ENCODE data around the gene SLC45A3.
A peak's percentile ranks its signal among the peaks of the same experiment; 100 is the strongest.

The SLC45A3 gene

DNA sequence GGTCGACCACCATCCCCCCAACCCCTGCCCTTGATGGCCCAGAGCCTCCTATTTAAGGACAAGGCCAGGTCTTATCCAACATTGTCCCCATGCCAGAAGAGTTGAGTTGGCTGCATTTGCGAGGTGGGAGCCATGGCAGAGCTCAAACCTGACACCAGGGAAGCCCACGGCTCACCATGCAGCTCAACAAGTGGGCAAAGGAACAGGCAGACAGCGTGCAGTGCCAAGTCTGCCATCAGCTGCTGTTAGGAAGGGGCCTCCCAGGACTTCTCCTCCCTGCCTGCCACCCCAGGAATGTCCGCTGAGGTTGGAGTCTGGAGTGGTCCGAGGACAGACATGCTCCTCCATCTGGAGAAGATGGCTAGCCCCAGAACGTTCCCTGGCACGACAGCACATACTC lies 19.9 kb downstream of the SLC45A3 start:
- Histone ChIP-seq H3K9me2 (ENCODE audit: low read depth, low read length) (no peaks in the 10 kb centered on the region), H3K4me2 (ENCODE audit: low read length) (no peak overlapping the region), H3K79me2 (ENCODE audit: insufficient read depth, low read length) (no peaks in the 10 kb centered on the region), H3K36me3 (ENCODE audit: insufficient read depth, low read length) (no peaks in the 10 kb centered on the region), H3K27me3 (ENCODE audit: insufficient read depth, low read length) (0 out of 2 replicates have a peak, but pooled peaks cover 6% of the 10 kb centered on the region), H3K9ac (ENCODE audit: low read length) (no peak overlapping the region), H2AFZ (ENCODE audit: low read length) (no peak overlapping the region), H3K4me1 (ENCODE audit: insufficient read depth, low read length, severe bottlenecking) (peaks cover 3% of the 10 kb centered on the region), H3K4me3 (ENCODE audit: low read depth, low read length, poor library complexity, severe bottlenecking) (no peak overlapping the region), H3F3A (ENCODE audit: insufficient read depth, low read length) (no peaks in the 10 kb centered on the region), H3K9me3 (ENCODE audit: low read length) (no peaks in the 10 kb centered on the region), H3K27ac (ENCODE audit: low read depth, low read length, poor library complexity, severe bottlenecking) (no peak overlapping the region), H4K20me1 (ENCODE audit: insufficient read depth, low read length) (no peaks in the 10 kb centered on the region)
- TF ChIP-seq, protein P1, sequence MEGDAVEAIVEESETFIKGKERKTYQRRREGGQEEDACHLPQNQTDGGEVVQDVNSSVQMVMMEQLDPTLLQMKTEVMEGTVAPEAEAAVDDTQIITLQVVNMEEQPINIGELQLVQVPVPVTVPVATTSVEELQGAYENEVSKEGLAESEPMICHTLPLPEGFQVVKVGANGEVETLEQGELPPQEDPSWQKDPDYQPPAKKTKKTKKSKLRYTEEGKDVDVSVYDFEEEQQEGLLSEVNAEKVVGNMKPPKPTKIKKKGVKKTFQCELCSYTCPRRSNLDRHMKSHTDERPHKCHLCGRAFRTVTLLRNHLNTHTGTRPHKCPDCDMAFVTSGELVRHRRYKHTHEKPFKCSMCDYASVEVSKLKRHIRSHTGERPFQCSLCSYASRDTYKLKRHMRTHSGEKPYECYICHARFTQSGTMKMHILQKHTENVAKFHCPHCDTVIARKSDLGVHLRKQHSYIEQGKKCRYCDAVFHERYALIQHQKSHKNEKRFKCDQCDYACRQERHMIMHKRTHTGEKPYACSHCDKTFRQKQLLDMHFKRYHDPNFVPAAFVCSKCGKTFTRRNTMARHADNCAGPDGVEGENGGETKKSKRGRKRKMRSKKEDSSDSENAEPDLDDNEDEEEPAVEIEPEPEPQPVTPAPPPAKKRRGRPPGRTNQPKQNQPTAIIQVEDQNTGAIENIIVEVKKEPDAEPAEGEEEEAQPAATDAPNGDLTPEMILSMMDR (IDR thresholded peaks at IDR 0.05; ENCODE audit: low read length), result no peak

DNA sequence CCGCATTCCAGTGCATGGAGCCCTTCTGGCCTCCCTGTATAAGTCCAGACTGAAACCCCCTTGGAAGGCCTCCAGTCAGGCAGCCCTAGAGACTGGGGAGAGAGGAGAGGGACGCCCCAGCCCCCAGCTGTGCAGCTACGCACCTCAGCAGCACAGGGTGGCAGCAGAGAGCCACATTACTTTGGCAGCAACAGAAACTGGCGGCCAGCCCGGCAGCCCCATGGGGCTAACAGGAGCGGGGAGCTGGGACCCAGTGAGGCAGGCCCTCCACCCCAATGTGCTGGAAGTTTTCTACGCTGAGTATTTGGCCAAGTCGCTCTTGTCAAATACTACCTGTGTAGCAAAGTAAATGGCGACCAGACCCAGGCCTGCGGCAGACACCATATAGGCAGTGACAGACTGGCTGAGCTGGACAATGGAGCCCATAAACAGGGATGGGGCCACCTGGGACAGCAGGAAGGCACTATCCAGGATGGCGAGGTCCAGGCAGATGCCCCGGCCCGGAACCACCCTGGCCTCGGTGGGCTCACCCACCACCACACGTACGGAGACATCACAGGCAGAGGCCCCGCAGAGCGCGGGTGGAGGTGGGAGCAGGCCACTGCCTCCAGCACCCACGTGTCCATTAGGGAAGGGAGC lies 21.2 kb downstream of the SLC45A3 start:
- Histone ChIP-seq H2AFZ (ENCODE audit: low read length) (no peak overlapping the region), H3K9ac (ENCODE audit: low read length) (no peak overlapping the region)

DNA sequence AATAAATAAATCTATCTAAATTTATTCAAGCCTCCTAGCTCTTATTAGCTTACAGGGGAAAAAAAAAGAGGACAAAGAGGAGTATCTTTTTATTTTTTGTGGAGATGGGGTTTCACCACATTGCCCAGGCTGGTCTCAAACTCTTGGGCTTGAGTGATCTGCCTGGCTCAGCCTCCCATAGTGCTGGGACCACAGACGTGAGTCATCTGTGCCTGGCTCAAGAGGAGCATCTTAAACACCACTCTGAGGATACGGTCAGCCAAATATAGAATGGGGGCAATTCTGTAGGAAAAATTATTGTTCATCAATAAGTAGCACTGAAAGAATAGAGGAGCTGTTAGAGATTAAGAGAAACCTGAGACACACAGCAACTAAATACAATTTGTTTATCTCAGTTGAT lies 24.1 kb downstream of the SLC45A3 start:
- H3K4me2 ChIP-seq (ENCODE audit: low read length), result no peak overlapping the region
- no peaks in the 10 kb centered on the region for H3K9me2 ChIP-seq (ENCODE audit: low read depth, low read length)
- H4K20me1 ChIP-seq (ENCODE audit: insufficient read depth, low read length), result no peaks in the 10 kb centered on the region
- H3K79me2 ChIP-seq (ENCODE audit: insufficient read depth, low read length), result no peaks in the 10 kb centered on the region
- no peak overlapping the region for H3K27ac ChIP-seq (ENCODE audit: low read depth, low read length, poor library complexity, severe bottlenecking)
- H3K9me3 ChIP-seq (ENCODE audit: low read length), result no peaks in the 10 kb centered on the region
- no peak overlapping the region for H3K9ac ChIP-seq (ENCODE audit: low read length)
- H3K27me3 ChIP-seq (ENCODE audit: insufficient read depth, low read length), result no peaks in the 10 kb centered on the region
- no peaks in the 10 kb centered on the region for H3K36me3 ChIP-seq (ENCODE audit: insufficient read depth, low read length)
- no peaks in the 10 kb centered on the region for H3F3A ChIP-seq (ENCODE audit: insufficient read depth, low read length)
- H2AFZ ChIP-seq (ENCODE audit: low read length), result no peak overlapping the region
- TF ChIP-seq, protein P1 (IDR thresholded peaks at IDR 0.05; ENCODE audit: low read length), result no peak
- no peak for TF ChIP-seq EZH2 (IDR thresholded peaks at IDR 0.05; ENCODE audit: borderline replicate concordance, low read length)
- H3K4me1 ChIP-seq (ENCODE audit: insufficient read depth, low read length, severe bottlenecking), result no peaks in the 10 kb centered on the region
- H3K4me3 ChIP-seq (ENCODE audit: low read depth, low read length, poor library complexity, severe bottlenecking), result no peak overlapping the region

More for the DNA sequence above, 21.2 kb downstream of the SLC45A3 start:
- H3K27me3 ChIP-seq (ENCODE audit: insufficient read depth, low read length), result no peaks in the 10 kb centered on the region
- no peaks in the 10 kb centered on the region for H3K9me2 ChIP-seq (ENCODE audit: low read depth, low read length)
- no peak overlapping the region for H3K27ac ChIP-seq (ENCODE audit: low read depth, low read length, poor library complexity, severe bottlenecking)
- H4K20me1 ChIP-seq (ENCODE audit: insufficient read depth, low read length), result no peaks in the 10 kb centered on the region
- no peaks in the 10 kb centered on the region for H3K4me1 ChIP-seq (ENCODE audit: insufficient read depth, low read length, severe bottlenecking)
- TF ChIP-seq, protein P1 (IDR thresholded peaks at IDR 0.05; ENCODE audit: low read length), result peak; percentile 90
- no peak for TF ChIP-seq EZH2 (IDR thresholded peaks at IDR 0.05; ENCODE audit: borderline replicate concordance, low read length)
- H3F3A ChIP-seq (ENCODE audit: insufficient read depth, low read length), result no peaks in the 10 kb centered on the region
- H3K36me3 ChIP-seq (ENCODE audit: insufficient read depth, low read length), result no peaks in the 10 kb centered on the region
- no peak overlapping the region for H3K4me3 ChIP-seq (ENCODE audit: low read depth, low read length, poor library complexity, severe bottlenecking)
- no peak overlapping the region for H3K4me2 ChIP-seq (ENCODE audit: low read length)
- no peaks in the 10 kb centered on the region for H3K9me3 ChIP-seq (ENCODE audit: low read length)
- H3K79me2 ChIP-seq (ENCODE audit: insufficient read depth, low read length), result no peaks in the 10 kb centered on the region

Measured in OCI-LY1 (cell line).